WI38 (cell line): ENCODE measurements around the gene ETV6.

Experiments used
- H3K4me3 ChIP-seq: 2 replicates; pipeline ENCODE4 v1.5.1; 2011; ENCODE audit warnings: low read depth, mild to moderate bottlenecking, control low read depth, low read length
- CTCF ChIP-seq: IDR thresholded peaks from 2 replicates; pipeline ENCODE4 v1.5.1; 2012; ENCODE audit warnings: low read depth, mild to moderate bottlenecking, control low read depth, low read length

The ETV6 gene

GRCh38 chr12:11893998-11894397 is 244.5 kb downstream of the ETV6 start:
- no peak overlapping the region for H3K4me3 ChIP-seq
- TF ChIP-seq CTCF, result no peak

GRCh38 chr12:11894890-11895289 is 245.4 kb downstream of the ETV6 start:
- no peak overlapping the region for H3K4me3 ChIP-seq
- TF ChIP-seq CTCF, result no peak

GRCh38 chr12:11895421-11896078 is 246.1 kb downstream of the ETV6 start:
- TF ChIP-seq CTCF, result no peak
- H3K4me3 ChIP-seq, result no peak overlapping the region

- TF ChIP-seq CTCF, result no peak
- H3K4me3 ChIP-seq, result no peak overlapping the region
These were observed 247.0 kb downstream of the ETV6 start for GRCh38 chr12:11896417-11896929.

- no peak for TF ChIP-seq CTCF
- H3K4me3 ChIP-seq, result no peak overlapping the region
These were observed 248.4 kb downstream of the ETV6 start for GRCh38 chr12:11897923-11898322.

- no peak overlapping the region for H3K4me3 ChIP-seq
- TF ChIP-seq CTCF, result no peak
These were observed 252.4 kb downstream of the ETV6 start for GRCh38 chr12:11901701-11902524.

- H3K4me3 ChIP-seq, result no peak overlapping the region
- TF ChIP-seq CTCF, result no peak
These were observed 253.0 kb downstream of the ETV6 start for GRCh38 chr12:11902525-11902875.
